ENCODE results near the gene KCNH3. TPM values are rescaled to one million over a fixed set of nuclear protein-coding genes. Genes with fewer than 3 reads are reported as not detected.

KCNH3 gene
- total RNA-seq, 1 donor from 2014 or later: 0.12 TPM

- no peak for TF ChIP-seq CTCF (conservative IDR thresholded peaks at IDR 0.05; ENCODE audit: low read depth, low read length)
- DNase-seq (ENCODE audit: low read depth): no peak
These were observed 17.8 kb downstream of the KCNH3 start for GRCh38 chr12:49556391-49557186.

DNA sequence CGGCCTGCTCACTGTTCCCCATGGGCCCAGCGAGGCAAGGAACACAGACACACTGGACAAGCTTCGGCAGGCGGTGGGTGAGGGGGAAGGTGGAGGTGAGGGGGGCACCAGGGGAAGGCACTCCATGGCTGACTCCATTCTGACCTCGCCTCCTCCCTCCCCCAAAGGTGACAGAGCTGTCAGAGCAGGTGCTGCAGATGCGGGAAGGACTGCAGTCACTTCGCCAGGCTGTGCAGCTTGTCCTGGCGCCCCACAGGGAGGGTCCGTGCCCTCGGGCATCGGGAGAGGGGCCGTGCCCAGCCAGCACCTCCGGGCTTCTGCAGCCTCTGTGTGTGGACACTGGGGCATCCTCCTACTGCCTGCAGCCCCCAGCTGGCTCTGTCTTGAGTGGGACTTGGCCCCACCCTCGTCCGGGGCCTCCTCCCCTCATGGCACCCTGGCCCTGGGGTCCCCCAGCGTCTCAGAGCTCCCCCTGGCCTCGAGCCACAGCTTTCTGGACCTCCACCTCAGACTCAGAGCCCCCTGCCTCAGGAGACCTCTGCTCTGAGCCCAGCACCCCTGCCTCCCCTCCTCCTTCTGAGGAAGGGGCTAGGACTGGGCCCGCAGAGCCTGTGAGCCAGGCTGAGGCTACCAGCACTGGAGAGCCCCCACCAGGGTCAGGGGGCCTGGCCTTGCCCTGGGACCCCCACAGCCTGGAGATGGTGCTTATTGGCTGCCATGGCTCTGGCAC, 18.5 kb downstream of the KCNH3 start:
- no peak for TF ChIP-seq CTCF (conservative IDR thresholded peaks at IDR 0.05; ENCODE audit: low read depth, low read length)

More at GRCh38 chr12:49556391-49557186, 17.8 kb downstream of the KCNH3 start:
- no peak overlapping the region for H3K4me3 ChIP-seq (ENCODE audit: low read depth, low read length)

DNA sequence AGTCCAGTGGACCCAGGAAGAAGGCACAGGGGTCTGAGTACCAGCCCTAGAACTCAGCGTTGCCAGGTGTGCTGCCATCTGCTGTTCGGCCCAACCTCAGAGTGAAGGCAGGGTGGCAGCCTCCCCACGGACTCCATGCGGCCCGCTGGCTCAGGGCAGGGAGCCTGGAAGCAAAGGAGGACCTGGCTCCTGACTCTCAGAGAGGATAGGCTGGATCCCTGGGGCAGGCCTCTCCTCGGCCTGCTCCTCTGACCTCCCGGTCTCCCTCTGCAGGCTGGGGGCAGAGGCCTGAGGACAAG, 19.0 kb downstream of the KCNH3 start:
- H3K4me3 ChIP-seq (ENCODE audit: low read depth, low read length): no peak overlapping the region
- DNase-seq (ENCODE audit: low read depth): no peak
- TF ChIP-seq CTCF (conservative IDR thresholded peaks at IDR 0.05; ENCODE audit: low read depth, low read length): peak; percentile 43

More for the DNA sequence above, 18.5 kb downstream of the KCNH3 start:
- DNase-seq (ENCODE audit: low read depth): no peak
- H3K4me3 ChIP-seq (ENCODE audit: low read depth, low read length): no peak overlapping the region

DNA sequence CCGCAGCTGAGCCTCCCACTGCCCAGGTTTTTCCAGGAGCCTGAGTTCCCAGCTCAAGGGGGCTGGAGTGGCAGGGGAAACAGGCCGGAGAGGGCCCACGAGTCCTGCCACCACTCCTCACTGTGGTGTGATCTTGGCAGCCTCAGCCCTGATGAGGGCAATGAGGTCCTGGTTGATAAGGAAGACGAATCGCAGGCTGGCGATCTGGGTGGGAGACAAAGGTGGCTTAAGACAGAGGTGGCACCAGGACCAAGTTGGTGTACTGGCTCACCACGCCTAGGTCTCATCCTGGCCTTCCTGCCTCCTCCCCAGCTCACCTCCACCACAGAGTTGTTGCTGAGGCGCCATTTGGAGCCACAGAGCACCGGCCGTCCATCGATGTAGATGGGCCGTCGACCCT, 19.7 kb downstream of the KCNH3 start:
- no peak overlapping the region for H3K4me3 ChIP-seq (ENCODE audit: low read depth, low read length)
- TF ChIP-seq CTCF (conservative IDR thresholded peaks at IDR 0.05; ENCODE audit: low read depth, low read length): no peak
- no peak for DNase-seq (ENCODE audit: low read depth)

DNA sequence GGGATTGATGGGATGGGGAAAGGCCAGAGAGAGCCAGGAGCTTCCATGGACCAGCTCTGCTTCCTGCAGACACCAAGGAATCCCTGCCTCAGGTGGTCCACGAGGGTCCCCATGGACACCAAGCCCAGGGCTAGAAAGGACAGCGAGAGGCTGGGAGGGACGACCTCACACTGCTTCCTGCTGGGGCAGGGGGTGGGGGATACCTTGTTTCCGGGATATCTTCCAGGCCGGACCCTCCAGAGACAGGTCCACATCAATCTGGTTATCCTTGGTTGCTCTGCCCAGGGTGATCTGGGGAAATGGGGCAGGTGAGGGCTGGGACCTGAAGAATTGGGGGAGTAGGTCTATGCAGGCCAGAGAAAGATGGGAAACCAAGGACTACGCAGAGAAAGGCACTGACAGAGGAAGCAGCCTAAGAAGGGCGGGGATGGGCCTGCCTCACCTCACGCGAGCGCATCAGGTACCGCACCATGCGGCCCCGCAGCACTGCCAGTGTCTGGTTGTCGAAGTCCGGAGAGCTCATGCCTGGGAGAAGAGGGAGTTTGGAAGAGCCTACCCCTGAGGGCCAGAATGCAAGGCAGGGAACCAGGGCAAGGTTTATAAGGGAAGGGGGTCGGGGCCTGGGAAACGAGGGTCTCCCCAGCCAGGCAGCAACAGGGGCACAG, 20.3 kb downstream of the KCNH3 start:
- no peak for TF ChIP-seq CTCF (conservative IDR thresholded peaks at IDR 0.05; ENCODE audit: low read depth, low read length)
- DNase-seq (ENCODE audit: low read depth): no peak
- H3K4me3 ChIP-seq (ENCODE audit: low read depth, low read length): no peak overlapping the region

GRCh38 chr12:49560695-49561094, 21.9 kb downstream of the KCNH3 start:
- TF ChIP-seq CTCF (conservative IDR thresholded peaks at IDR 0.05; ENCODE audit: low read depth, low read length): no peak
- no peak overlapping the region for H3K4me3 ChIP-seq (ENCODE audit: low read depth, low read length)
- no peak for DNase-seq (ENCODE audit: low read depth)

Measured in epithelial cell of proximal tubule (primary cell).